HepG2 (cell line): ENCODE measurements around the gene KLF3. TPM values are rescaled to one million over a fixed set of nuclear protein-coding genes. Genes with fewer than 3 reads are reported as not detected.
A peak's percentile ranks its signal among the peaks of the same experiment; 100 is the strongest.

Experiments used
- AKAP8 ChIP-seq: sonication (generic); formaldehyde crosslinking; IDR thresholded peaks from 2 replicates; pipeline ENCODE4 v1.5.1; 2020; ENCODE audit warnings: mild to moderate bottlenecking, missing genetic modification reagents
- EED ChIP-seq: sonication (generic); formaldehyde crosslinking; IDR thresholded peaks from 2 replicates; pipeline ENCODE4 v1.5.0; 2020; ENCODE audit warnings: mild to moderate bottlenecking, missing genetic modification reagents
- ELF3 ChIP-seq: IDR thresholded peaks from 2 replicates; pipeline ENCODE4 v1.6.1; 2016; ENCODE audit warnings: missing genetic modification reagents, missing compliant biosample characterization
- MBD4 ChIP-seq: IDR thresholded peaks from 2 replicates; pipeline ENCODE4 v1.6.1; 2012; ENCODE audit warnings: low read length, inconsistent platforms, borderline replicate concordance
- ONECUT2 ChIP-seq: sonication (generic); formaldehyde crosslinking; IDR thresholded peaks from 2 replicates; pipeline ENCODE4 v1.4.0; 2020; ENCODE audit warnings: missing genetic modification reagents
- RXRB ChIP-seq: IDR thresholded peaks from 2 replicates; pipeline ENCODE4 v1.6.1; 2016; ENCODE audit warnings: borderline replicate concordance, missing genetic modification reagents, missing compliant biosample characterization
- ZNF234 ChIP-seq: sonication (generic); formaldehyde crosslinking; conservative IDR thresholded peaks from 2 replicates; pipeline ENCODE4 v1.5.1; 2020; ENCODE audit warnings: mild to moderate bottlenecking, missing genetic modification reagents
- ZNF674 ChIP-seq: sonication (generic); formaldehyde crosslinking; IDR thresholded peaks from 2 replicates; pipeline ENCODE4 v1.5.0; 2020; ENCODE audit warnings: low read depth, mild to moderate bottlenecking, missing genetic modification reagents
- ZNF878 ChIP-seq: sonication (generic); formaldehyde crosslinking; IDR thresholded peaks from 2 replicates; pipeline ENCODE4 v1.8.1; 2023; ENCODE audit warnings: mild to moderate bottlenecking, missing genetic modification reagents, moderate library complexity
- ZSCAN21 ChIP-seq: sonication (generic); formaldehyde crosslinking; IDR thresholded peaks from 2 replicates; pipeline ENCODE4 v1.8.0; 2022; ENCODE audit warnings: mild to moderate bottlenecking, missing genetic modification reagents, moderate library complexity, borderline replicate concordance
- polyA plus RNA-seq, 8 experiments: library from polyadenylated mRNA; depleted of rRNA in 3 of 8; stranded (reverse) in 7 of 8; unstranded in 1 of 8; fragments of >200 nt; fragmentation: Illumina TruSeq in 4 of 8; extraction: Trizol in 4 of 8; gene quantifications; 2 replicates each; pipeline versions ENCODE4 v1.2.1 to v1.2.3, GENCODE V29; 2011 to 2016; ENCODE audit warnings: low read depth in 4 of 8, missing spikeins in 1 of 8, mixed read lengths in 1 of 8; ENCODE audit not compliant: insufficient read depth in 1 of 8
- total RNA-seq, 5 experiments: library from RNA; depleted of rRNA; stranded (reverse); fragments of >200 nt; fragmentation: Illumina TruSeq; extraction: Trizol; gene quantifications; 2 replicates each; pipeline ENCODE4 v1.2.3, GENCODE V29; 2016; ENCODE audit warnings: low read depth in 1 of 5
- TF ChIP-seq, protein P1 (sequence below): sonication (generic); formaldehyde crosslinking; IDR thresholded peaks from 2 replicates; pipeline ENCODE4 v1.5.0; 2020; ENCODE audit warnings: missing genetic modification reagents
- TF ChIP-seq, protein P2 (sequence below): sonication (generic); formaldehyde crosslinking; IDR thresholded peaks from 2 replicates; pipeline ENCODE4 v1.4.0; 2020; ENCODE audit warnings: missing genetic modification reagents
- TF ChIP-seq, protein P3 (sequence below): sonication (generic); formaldehyde crosslinking; conservative IDR thresholded peaks from 2 replicates; pipeline ENCODE4 v1.4.0; 2020; ENCODE audit warnings: missing genetic modification reagents
- TF ChIP-seq, protein P4 (sequence below): sonication (generic); formaldehyde crosslinking; IDR thresholded peaks from 2 replicates; pipeline ENCODE4 v1.4.0; 2020; ENCODE audit warnings: missing genetic modification reagents
- TF ChIP-seq, protein P5 (sequence below): sonication (generic); formaldehyde crosslinking; IDR thresholded peaks from 2 replicates; pipeline ENCODE4 v1.8.1; 2022; ENCODE audit warnings: low read depth, mild to moderate bottlenecking, missing genetic modification reagents
- TF ChIP-seq, protein P6 (sequence below): sonication (generic); formaldehyde crosslinking; IDR thresholded peaks from 2 replicates; pipeline ENCODE4 v1.5.0; 2020; ENCODE audit warnings: missing genetic modification reagents

The KLF3 gene
- total and polyA plus RNA-seq, 2 of the 13 experiments (the other 11 are each of a cell fraction or from before 2014, with no cell fraction given), result 29.1 to 37.8 TPM

DNA sequence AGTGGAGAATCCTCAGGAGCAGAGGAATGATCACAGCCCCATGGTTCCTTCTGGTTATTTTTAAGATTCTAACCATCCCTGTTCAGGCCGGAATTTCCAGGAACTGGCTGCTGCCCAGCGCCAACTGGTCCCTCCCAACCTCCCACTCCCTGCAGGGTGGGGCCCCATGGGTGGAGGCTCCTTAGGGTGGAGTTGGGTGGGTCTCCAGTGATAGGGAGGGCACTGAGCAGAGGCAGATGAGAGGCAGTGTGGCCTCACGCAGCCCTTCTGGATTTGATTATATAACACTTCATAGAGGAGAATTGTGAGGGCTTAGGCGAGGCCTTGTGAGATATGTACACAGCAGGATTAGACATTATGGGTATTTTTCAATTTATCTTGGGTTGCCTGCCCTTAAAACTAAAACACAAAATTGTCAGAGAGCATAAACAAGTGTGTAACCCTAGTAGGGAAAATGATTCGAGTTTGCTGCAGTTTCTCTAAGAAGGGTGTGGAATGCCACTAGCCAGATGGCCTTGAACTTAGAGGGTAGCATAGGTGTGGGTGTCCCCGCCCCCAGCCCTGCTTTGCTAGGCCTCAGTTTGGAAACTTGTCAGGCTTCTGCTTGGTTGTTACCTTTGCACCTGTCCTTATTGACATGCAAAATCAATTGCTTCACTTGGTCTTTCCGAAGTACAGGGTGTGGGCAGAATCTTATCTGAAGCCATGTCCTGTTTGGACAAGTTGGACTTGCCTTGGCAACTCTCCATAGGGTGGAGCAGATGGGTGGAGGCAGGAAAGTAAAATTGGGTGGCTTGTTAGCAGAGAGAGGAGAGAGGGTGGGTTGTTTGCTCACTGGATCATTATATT lies 9.4 kb downstream of the KLF3 start (continued):
- TF ChIP-seq, protein P1, sequence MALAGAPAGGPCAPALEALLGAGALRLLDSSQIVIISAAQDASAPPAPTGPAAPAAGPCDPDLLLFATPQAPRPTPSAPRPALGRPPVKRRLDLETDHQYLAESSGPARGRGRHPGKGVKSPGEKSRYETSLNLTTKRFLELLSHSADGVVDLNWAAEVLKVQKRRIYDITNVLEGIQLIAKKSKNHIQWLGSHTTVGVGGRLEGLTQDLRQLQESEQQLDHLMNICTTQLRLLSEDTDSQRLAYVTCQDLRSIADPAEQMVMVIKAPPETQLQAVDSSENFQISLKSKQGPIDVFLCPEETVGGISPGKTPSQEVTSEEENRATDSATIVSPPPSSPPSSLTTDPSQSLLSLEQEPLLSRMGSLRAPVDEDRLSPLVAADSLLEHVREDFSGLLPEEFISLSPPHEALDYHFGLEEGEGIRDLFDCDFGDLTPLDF (CRISPR knock-in tag), result 0 out of 2 replicates have a peak, but pooled peaks have one; percentile 30
- TF ChIP-seq, protein P2, sequence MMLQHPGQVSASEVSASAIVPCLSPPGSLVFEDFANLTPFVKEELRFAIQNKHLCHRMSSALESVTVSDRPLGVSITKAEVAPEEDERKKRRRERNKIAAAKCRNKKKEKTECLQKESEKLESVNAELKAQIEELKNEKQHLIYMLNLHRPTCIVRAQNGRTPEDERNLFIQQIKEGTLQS (CRISPR knock-in tag), result peak; percentile 55; the same call in 1 of the 2 replicates
- TF ChIP-seq, protein P3, sequence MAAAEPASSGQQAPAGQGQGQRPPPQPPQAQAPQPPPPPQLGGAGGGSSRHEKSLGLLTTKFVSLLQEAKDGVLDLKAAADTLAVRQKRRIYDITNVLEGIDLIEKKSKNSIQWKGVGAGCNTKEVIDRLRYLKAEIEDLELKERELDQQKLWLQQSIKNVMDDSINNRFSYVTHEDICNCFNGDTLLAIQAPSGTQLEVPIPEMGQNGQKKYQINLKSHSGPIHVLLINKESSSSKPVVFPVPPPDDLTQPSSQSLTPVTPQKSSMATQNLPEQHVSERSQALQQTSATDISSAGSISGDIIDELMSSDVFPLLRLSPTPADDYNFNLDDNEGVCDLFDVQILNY, result no peak
- TF ChIP-seq ELF3 (CRISPR knock-in tag) (peak; percentile 69), ONECUT2 (peak; percentile 97), RXRB (CRISPR knock-in tag) (peak; percentile 92), ZNF234 (CRISPR knock-in tag) (no peak), AKAP8 (CRISPR knock-in tag) (peak; percentile 96), ZNF674 (no peak), ZSCAN21 (CRISPR knock-in tag) (0 out of 2 replicates have a peak, but pooled peaks have one; percentile 36), EED (no peak), MBD4 (peak; percentile 93), ZNF878 (CRISPR knock-in tag) (peak; percentile 50; the same call in 1 of the 2 replicates)
- TF ChIP-seq, protein P4, sequence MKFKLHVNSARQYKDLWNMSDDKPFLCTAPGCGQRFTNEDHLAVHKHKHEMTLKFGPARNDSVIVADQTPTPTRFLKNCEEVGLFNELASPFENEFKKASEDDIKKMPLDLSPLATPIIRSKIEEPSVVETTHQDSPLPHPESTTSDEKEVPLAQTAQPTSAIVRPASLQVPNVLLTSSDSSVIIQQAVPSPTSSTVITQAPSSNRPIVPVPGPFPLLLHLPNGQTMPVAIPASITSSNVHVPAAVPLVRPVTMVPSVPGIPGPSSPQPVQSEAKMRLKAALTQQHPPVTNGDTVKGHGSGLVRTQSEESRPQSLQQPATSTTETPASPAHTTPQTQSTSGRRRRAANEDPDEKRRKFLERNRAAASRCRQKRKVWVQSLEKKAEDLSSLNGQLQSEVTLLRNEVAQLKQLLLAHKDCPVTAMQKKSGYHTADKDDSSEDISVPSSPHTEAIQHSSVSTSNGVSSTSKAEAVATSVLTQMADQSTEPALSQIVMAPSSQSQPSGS (CRISPR knock-in tag), result peak; percentile 86
- TF ChIP-seq, protein P5, sequence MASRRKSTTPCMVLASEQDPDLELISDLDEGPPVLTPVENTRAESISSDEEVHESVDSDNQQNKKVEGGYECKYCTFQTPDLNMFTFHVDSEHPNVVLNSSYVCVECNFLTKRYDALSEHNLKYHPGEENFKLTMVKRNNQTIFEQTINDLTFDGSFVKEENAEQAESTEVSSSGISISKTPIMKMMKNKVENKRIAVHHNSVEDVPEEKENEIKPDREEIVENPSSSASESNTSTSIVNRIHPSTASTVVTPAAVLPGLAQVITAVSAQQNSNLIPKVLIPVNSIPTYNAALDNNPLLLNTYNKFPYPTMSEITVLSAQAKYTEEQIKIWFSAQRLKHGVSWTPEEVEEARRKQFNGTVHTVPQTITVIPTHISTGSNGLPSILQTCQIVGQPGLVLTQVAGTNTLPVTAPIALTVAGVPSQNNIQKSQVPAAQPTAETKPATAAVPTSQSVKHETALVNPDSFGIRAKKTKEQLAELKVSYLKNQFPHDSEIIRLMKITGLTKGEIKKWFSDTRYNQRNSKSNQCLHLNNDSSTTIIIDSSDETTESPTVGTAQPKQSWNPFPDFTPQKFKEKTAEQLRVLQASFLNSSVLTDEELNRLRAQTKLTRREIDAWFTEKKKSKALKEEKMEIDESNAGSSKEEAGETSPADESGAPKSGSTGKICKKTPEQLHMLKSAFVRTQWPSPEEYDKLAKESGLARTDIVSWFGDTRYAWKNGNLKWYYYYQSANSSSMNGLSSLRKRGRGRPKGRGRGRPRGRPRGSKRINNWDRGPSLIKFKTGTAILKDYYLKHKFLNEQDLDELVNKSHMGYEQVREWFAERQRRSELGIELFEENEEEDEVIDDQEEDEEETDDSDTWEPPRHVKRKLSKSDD (CRISPR knock-in tag), result peak; percentile 87
- TF ChIP-seq, protein P6, sequence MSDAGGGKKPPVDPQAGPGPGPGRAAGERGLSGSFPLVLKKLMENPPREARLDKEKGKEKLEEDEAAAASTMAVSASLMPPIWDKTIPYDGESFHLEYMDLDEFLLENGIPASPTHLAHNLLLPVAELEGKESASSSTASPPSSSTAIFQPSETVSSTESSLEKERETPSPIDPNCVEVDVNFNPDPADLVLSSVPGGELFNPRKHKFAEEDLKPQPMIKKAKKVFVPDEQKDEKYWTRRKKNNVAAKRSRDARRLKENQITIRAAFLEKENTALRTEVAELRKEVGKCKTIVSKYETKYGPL (CRISPR knock-in tag), result peak; percentile 91
